ENCODE results near the gene CPVL. TPM values are rescaled to one million over a fixed set of nuclear protein-coding genes. Genes with fewer than 3 reads are reported as not detected.

Gene CPVL
- total RNA-seq, 1 experiment from 2014 or later, result 10.3 TPM

- H3K9me2 ChIP-seq (ENCODE audit: insufficient read depth), result no peaks in the 10 kb centered on the region
- no peaks in the 10 kb centered on the region for H3K9me3 ChIP-seq (ENCODE audit: control insufficient read depth in 1 of 2, insufficient read depth in 1 of 2, low read depth in 1 of 2, low read length in 2 of 2)
- H3K27me3 ChIP-seq (ENCODE audit: insufficient read depth, low read length), result no peaks in the 10 kb centered on the region; the same call in 1 of the 2 replicates
- no peak overlapping the region for H3K27ac ChIP-seq (ENCODE audit: low read depth, low read length)
- no peak overlapping the region for H3K9ac ChIP-seq (ENCODE audit: low read length)
- ChIA-PET POLR2A (no interaction called here), CTCF (no interaction called here), RAD21 (ENCODE audit: low non-redundant PET in 1 of 2, low total read pairs in 2 of 2, uncharacterized antibody in 2 of 2, unreplicated experiment in 2 of 2) (no interaction called here)
- no peak for DNase-seq (ENCODE audit: low read depth, low spot score)
- no peak overlapping the region for H2AFZ ChIP-seq (ENCODE audit: low read depth, low read length, poor library complexity, severe bottlenecking)
- no peaks in the 10 kb centered on the region for H3K79me2 ChIP-seq (ENCODE audit: insufficient read depth, low read length)
- H3K4me3 ChIP-seq (replicated peaks in 1 of 2; ENCODE audit: low read depth in 1 of 2, low read length in 2 of 2), result no peak overlapping the region
- no peak; the same call in 1 of the 2 replicates for ATAC-seq
- no peaks in the 10 kb centered on the region for H3K4me1 ChIP-seq (ENCODE audit: control insufficient read depth in 1 of 2, insufficient read depth in 2 of 2, low read length in 2 of 2)
- intact Hi-C loops (cut with micrococcal nuclease), result no loop called here
- BruUV-seq (replicated peaks), result no TSS peak
- no peaks in the 10 kb centered on the region for H3K36me3 ChIP-seq (ENCODE audit: control insufficient read depth in 1 of 2, insufficient read depth in 2 of 2, low read length in 2 of 2)
- H3K4me2 ChIP-seq (ENCODE audit: low read length), result no peak overlapping the region
- TF ChIP-seq ATF3 (IDR thresholded peaks at IDR 0.05), result no peak
- TF ChIP-seq, protein P1, sequence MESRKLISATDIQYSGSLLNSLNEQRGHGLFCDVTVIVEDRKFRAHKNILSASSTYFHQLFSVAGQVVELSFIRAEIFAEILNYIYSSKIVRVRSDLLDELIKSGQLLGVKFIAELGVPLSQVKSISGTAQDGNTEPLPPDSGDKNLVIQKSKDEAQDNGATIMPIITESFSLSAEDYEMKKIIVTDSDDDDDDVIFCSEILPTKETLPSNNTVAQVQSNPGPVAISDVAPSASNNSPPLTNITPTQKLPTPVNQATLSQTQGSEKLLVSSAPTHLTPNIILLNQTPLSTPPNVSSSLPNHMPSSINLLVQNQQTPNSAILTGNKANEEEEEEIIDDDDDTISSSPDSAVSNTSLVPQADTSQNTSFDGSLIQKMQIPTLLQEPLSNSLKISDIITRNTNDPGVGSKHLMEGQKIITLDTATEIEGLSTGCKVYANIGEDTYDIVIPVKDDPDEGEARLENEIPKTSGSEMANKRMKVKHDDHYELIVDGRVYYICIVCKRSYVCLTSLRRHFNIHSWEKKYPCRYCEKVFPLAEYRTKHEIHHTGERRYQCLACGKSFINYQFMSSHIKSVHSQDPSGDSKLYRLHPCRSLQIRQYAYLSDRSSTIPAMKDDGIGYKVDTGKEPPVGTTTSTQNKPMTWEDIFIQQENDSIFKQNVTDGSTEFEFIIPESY (IDR thresholded peaks at IDR 0.05; ENCODE audit: extremely low read depth, insufficient replicate concordance, low read length), result no peak
- TF ChIP-seq, protein P2, sequence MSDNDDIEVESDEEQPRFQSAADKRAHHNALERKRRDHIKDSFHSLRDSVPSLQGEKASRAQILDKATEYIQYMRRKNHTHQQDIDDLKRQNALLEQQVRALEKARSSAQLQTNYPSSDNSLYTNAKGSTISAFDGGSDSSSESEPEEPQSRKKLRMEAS (IDR thresholded peaks at IDR 0.05), result no peak
- H4K20me1 ChIP-seq (ENCODE audit: insufficient read depth), result no peaks in the 10 kb centered on the region
These were observed 184.4 kb downstream of the CPVL start for GRCh38 chr7:28961972-28962371.

GRCh38 chr7:28960071-28960840 is 186.1 kb downstream of the CPVL start:
- H4K20me1 ChIP-seq (ENCODE audit: insufficient read depth), result no peaks in the 10 kb centered on the region
- H3K9ac ChIP-seq (ENCODE audit: low read length), result no peak overlapping the region
- H3K27me3 ChIP-seq (ENCODE audit: insufficient read depth, low read length), result no peaks in the 10 kb centered on the region; the same call in 1 of the 2 replicates
- CTCF ChIA-PET, result interaction anchor here (1.2 kb wide), 1 partner anchor 33 kb away, joined by 3 read pairs; no protein-coding TSS in a partner anchor
- no peak overlapping the region for H3K27ac ChIP-seq (ENCODE audit: low read depth, low read length)
- H3K9me3 ChIP-seq (ENCODE audit: control insufficient read depth in 1 of 2, insufficient read depth in 1 of 2, low read depth in 1 of 2, low read length in 2 of 2), result no peaks in the 10 kb centered on the region
- H3K4me2 ChIP-seq (ENCODE audit: low read length), result no peak overlapping the region
- H3K4me1 ChIP-seq (ENCODE audit: control insufficient read depth in 1 of 2, insufficient read depth in 2 of 2, low read length in 2 of 2), result no peaks in the 10 kb centered on the region
- H3K9me2 ChIP-seq (ENCODE audit: insufficient read depth), result no peaks in the 10 kb centered on the region
- BruUV-seq (replicated peaks), result no TSS peak
- no peaks in the 10 kb centered on the region for H3K79me2 ChIP-seq (ENCODE audit: insufficient read depth, low read length)
- RAD21 ChIA-PET (ENCODE audit: low non-redundant PET in 1 of 2, low total read pairs in 2 of 2, uncharacterized antibody in 2 of 2, unreplicated experiment in 2 of 2), result no interaction called here
- H3K36me3 ChIP-seq (ENCODE audit: control insufficient read depth in 1 of 2, insufficient read depth in 2 of 2, low read length in 2 of 2), result no peaks in the 10 kb centered on the region
- intact Hi-C loops (cut with micrococcal nuclease), result no loop called here
- POLR2A ChIA-PET, result no interaction called here
- no peak overlapping the region for H3K4me3 ChIP-seq (replicated peaks in 1 of 2; ENCODE audit: low read depth in 1 of 2, low read length in 2 of 2)
- DNase-seq (ENCODE audit: low read depth, low spot score) (no peak), ATAC-seq (0 out of 2 replicates have a peak, but pooled peaks have one; percentile 27)
- no peak overlapping the region for H2AFZ ChIP-seq (ENCODE audit: low read depth, low read length, poor library complexity, severe bottlenecking)
- TF ChIP-seq SP1 (IDR thresholded peaks at IDR 0.05; ENCODE audit: low read depth), result no peak
- TF ChIP-seq POLR2A (IDR thresholded peaks at IDR 0.05; ENCODE audit: borderline replicate concordance, extremely low read depth, insufficient read depth, insufficient read length), result no peak
- TF ChIP-seq, protein P3, sequence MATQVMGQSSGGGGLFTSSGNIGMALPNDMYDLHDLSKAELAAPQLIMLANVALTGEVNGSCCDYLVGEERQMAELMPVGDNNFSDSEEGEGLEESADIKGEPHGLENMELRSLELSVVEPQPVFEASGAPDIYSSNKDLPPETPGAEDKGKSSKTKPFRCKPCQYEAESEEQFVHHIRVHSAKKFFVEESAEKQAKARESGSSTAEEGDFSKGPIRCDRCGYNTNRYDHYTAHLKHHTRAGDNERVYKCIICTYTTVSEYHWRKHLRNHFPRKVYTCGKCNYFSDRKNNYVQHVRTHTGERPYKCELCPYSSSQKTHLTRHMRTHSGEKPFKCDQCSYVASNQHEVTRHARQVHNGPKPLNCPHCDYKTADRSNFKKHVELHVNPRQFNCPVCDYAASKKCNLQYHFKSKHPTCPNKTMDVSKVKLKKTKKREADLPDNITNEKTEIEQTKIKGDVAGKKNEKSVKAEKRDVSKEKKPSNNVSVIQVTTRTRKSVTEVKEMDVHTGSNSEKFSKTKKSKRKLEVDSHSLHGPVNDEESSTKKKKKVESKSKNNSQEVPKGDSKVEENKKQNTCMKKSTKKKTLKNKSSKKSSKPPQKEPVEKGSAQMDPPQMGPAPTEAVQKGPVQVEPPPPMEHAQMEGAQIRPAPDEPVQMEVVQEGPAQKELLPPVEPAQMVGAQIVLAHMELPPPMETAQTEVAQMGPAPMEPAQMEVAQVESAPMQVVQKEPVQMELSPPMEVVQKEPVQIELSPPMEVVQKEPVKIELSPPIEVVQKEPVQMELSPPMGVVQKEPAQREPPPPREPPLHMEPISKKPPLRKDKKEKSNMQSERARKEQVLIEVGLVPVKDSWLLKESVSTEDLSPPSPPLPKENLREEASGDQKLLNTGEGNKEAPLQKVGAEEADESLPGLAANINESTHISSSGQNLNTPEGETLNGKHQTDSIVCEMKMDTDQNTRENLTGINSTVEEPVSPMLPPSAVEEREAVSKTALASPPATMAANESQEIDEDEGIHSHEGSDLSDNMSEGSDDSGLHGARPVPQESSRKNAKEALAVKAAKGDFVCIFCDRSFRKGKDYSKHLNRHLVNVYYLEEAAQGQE (IDR thresholded peaks at IDR 0.05; ENCODE audit: low read depth), result no peak
- TF ChIP-seq, protein P1 (IDR thresholded peaks at IDR 0.05; ENCODE audit: extremely low read depth, insufficient replicate concordance, low read length), result no peak
- no peak for TF ChIP-seq ZFX (IDR thresholded peaks at IDR 0.05)
- no peak for TF ChIP-seq POLR2AphosphoS5 (IDR thresholded peaks at IDR 0.05; ENCODE audit: low read depth, low read length)
- no peak for TF ChIP-seq YY1 (IDR thresholded peaks at IDR 0.05; ENCODE audit: extremely low read depth, insufficient replicate concordance, low read depth, low read length)
